Gastrocnemius medialis (tissue), 4 donors: ENCODE results near the gene SRBD1. TPM values are rescaled to one million over a fixed set of nuclear protein-coding genes. Genes with fewer than 3 reads are reported as not detected.

Experiments
- ATAC-seq, 2 donors: fragments of 150-250 bp; one replicate each; pipeline ENCODE4 v1.9.1; 2016
- DNase-seq, 2 donors: peaks; one replicate each; pipeline ENCODE4 v3.0.0-alpha.2; 2019
- H3K27ac ChIP-seq, 4 donors: fragments of 200-600 bp; sonication (generic); 1 replicate in 1 of 4; 2 replicates in 3 of 4; pipeline ENCODE4 v1.5.1; 2016 to 2018; ENCODE audit warnings: mild to moderate bottlenecking in 2 of 4, moderate library complexity in 1 of 4
- H3K27me3 ChIP-seq, 3 donors: fragments of 200-600 bp; sonication (generic) in 2 of 3; 1 replicate in 1 of 3; 2 replicates in 2 of 3; pipeline versions ENCODE4 v1.5.1 to v1.6.0; 2016 to 2019; ENCODE audit warnings: mild to moderate bottlenecking in 1 of 3, moderate library complexity in 1 of 3
- H3K36me3 ChIP-seq, 2 donors: fragments of 200-600 bp; sonication (generic) in 1 of 2; one replicate each; pipeline ENCODE4 v1.5.1; 2017 to 2018
- H3K4me1 ChIP-seq, 2 donors: fragments of 200-600 bp; sonication (generic) in 1 of 2; one replicate each; pipeline ENCODE4 v1.5.1; 2016 to 2017; ENCODE audit warnings: mild to moderate bottlenecking in 2 of 2
- H3K4me3 ChIP-seq, 4 donors: fragments of 200-600 bp; sonication (generic) in 3 of 4; 1 replicate in 1 of 4; 2 replicates in 3 of 4; pipeline ENCODE4 v1.5.1; 2016 to 2019; ENCODE audit warnings: mild to moderate bottlenecking in 2 of 4
- H3K9me3 ChIP-seq, 3 donors: fragments of 200-600 bp; sonication (generic) in 2 of 3; 1 replicate in 1 of 3; 2 replicates in 2 of 3; pipeline ENCODE4 v1.5.1; 2016 to 2019
- CTCF ChIP-seq, 5 experiments: fragments of 450-650 bp in 3 of 5; fragments of 200-600 bp in 2 of 5; sonication (generic) in 2 of 5; IDR thresholded peaks in 4 of 5; conservative IDR thresholded peaks in 1 of 5; 1 replicate in 4 of 5; 2 replicates in 1 of 5; pipeline ENCODE4 v1.5.1; 2016 to 2019; ENCODE audit warnings: antibody characterized with exemption in 5 of 5, mild to moderate bottlenecking in 3 of 5, moderate library complexity in 3 of 5
- POLR2A ChIP-seq, 2 donors: fragments of 450-650 bp; IDR thresholded peaks; one replicate each; pipeline ENCODE4 v1.6.1; 2017; ENCODE audit warnings: antibody characterized with exemption in 2 of 2, mild to moderate bottlenecking in 2 of 2, moderate library complexity in 2 of 2
- in situ Hi-C, 4 donors: fragments of 200-750 bp; cut with MboI; loops; one replicate each; pipeline versions ENCODE4 v1.15.0 to v1.8.0; 2017; ENCODE audit warnings: low sequenced_read_pairs in 4 of 4
- intact Hi-C: fragments of 100-400 bp; cut with DNase I; formaldehyde crosslinking; loops from one replicate; pipeline ENCODE4 v1.15.1; 2023; ENCODE audit warnings: low total_unique reads
- total RNA-seq, 4 donors: library from RNA; depleted of rRNA; stranded (reverse); fragments of >200 nt; gene quantifications; one replicate each; pipeline versions ENCODE4 v1.1.0 to v1.2.3, GENCODE V29; 2016

SRBD1 gene
- total RNA-seq, 4 donors from 2014 or later: 3.0 to 10.1 (median 4.5) TPM

DNA sequence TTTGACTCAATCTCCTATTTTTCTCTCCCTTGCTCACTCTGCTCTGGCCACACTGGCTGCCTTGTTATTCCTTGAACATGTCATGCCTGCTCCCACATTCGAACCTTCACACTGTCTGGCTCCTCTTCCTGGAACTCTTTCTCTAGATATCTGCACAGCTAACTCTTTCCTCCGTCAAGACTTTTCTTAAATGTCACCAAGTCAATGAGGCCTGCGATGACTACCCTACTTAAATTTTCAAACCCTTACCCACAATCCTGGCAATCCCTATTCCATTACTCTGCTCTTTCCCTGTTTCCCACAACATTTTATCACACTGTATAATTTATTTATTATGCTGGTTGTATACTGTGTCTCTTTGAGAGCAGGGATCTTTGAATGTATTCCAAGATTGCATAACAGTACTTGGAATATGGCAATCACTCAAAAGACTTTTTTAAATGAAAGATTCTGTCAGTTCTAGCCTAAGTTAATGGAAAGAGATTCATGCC is 206.2 kb downstream of the SRBD1 start:
- DNase-seq: no peak

GRCh38 chr2:45403036-45403435 is 208.0 kb downstream of the SRBD1 start:
- no peak for DNase-seq
- in situ Hi-C loops (no loop called here), intact Hi-C loops (no loop called here)
- H3K4me3 ChIP-seq: no peak overlapping the region
- TF ChIP-seq CTCF (IDR thresholded peaks at IDR 0.05 in 4 of 5, conservative IDR thresholded peaks at IDR 0.05 in 1 of 5) (no peak), POLR2A (IDR thresholded peaks at IDR 0.05) (no peak)
- no peaks in the 10 kb centered on the region for H3K27me3 ChIP-seq
- H3K9me3 ChIP-seq: no peaks in the 10 kb centered on the region
- H3K27ac ChIP-seq: no peak overlapping the region
- no peak for ATAC-seq
- H3K4me1 ChIP-seq: no peaks in the 10 kb centered on the region
- no peaks in the 10 kb centered on the region for H3K36me3 ChIP-seq

More for the DNA sequence above, 206.2 kb downstream of the SRBD1 start:
- H3K9me3 ChIP-seq: no peaks in the 10 kb centered on the region
- no peaks in the 10 kb centered on the region for H3K27me3 ChIP-seq
- H3K4me3 ChIP-seq: no peak overlapping the region
- peak in 1 of 2 donors; percentile 23 for ATAC-seq
- no peak overlapping the region for H3K27ac ChIP-seq
- in situ Hi-C loops: no loop called here
- TF ChIP-seq POLR2A (IDR thresholded peaks at IDR 0.05) (no peak), CTCF (IDR thresholded peaks at IDR 0.05 in 4 of 5, conservative IDR thresholded peaks at IDR 0.05 in 1 of 5) (no peak)
- intact Hi-C loops: no loop called here
- H3K36me3 ChIP-seq: no peaks in the 10 kb centered on the region
- no peaks in the 10 kb centered on the region for H3K4me1 ChIP-seq

GRCh38 chr2:45401431-45401922 is 209.6 kb downstream of the SRBD1 start:
- intact Hi-C loops: no loop called here
- ATAC-seq (no peak), DNase-seq (no peak)
- no peak overlapping the region for H3K4me3 ChIP-seq
- no peaks in the 10 kb centered on the region for H3K36me3 ChIP-seq
- H3K27me3 ChIP-seq: no peaks in the 10 kb centered on the region
- H3K27ac ChIP-seq: no peak overlapping the region
- no peaks in the 10 kb centered on the region for H3K9me3 ChIP-seq
- in situ Hi-C loops: no loop called here
- no peak for TF ChIP-seq CTCF (IDR thresholded peaks at IDR 0.05 in 4 of 5, conservative IDR thresholded peaks at IDR 0.05 in 1 of 5)
- TF ChIP-seq POLR2A (IDR thresholded peaks at IDR 0.05): no peak
- H3K4me1 ChIP-seq: no peaks in the 10 kb centered on the region

GRCh38 chr2:45399040-45399784 is 211.9 kb downstream of the SRBD1 start:
- ATAC-seq (no peak), DNase-seq (no peak)
- H3K4me3 ChIP-seq: no peak overlapping the region
- no peaks in the 10 kb centered on the region for H3K4me1 ChIP-seq
- TF ChIP-seq CTCF (IDR thresholded peaks at IDR 0.05 in 4 of 5, conservative IDR thresholded peaks at IDR 0.05 in 1 of 5): no peak
- TF ChIP-seq POLR2A (IDR thresholded peaks at IDR 0.05): no peak
- H3K27me3 ChIP-seq: no peaks in the 10 kb centered on the region
- in situ Hi-C loops: no loop called here
- no peaks in the 10 kb centered on the region for H3K36me3 ChIP-seq
- no peaks in the 10 kb centered on the region for H3K9me3 ChIP-seq
- intact Hi-C loops: no loop called here
- no peak overlapping the region for H3K27ac ChIP-seq
